Large intestine (tissue), 3 donors: ENCODE results near the gene CDC40. TPM values are rescaled to one million over a fixed set of nuclear protein-coding genes. Genes with fewer than 3 reads are reported as not detected.
"Not testable (repeated sequence)": the region's sequence is repeated elsewhere in the genome, so short reads cannot be mapped to it uniquely, and the experiment has no call there.

Experiments
- DNase-seq, 2 donors: peaks; one replicate each; pipeline versions ENCODE4 v3.0.0 to v3.0.0-alpha.2; 2013
- H3K27ac ChIP-seq: one replicate; pipeline ENCODE4 v1.5.1; 2013; ENCODE audit warnings: low read length
- H3K27me3 ChIP-seq: 2 replicates; pipeline ENCODE4 v1.6.1; 2013; ENCODE audit warnings: low read length; ENCODE audit not compliant: control insufficient read depth, insufficient read depth
- H3K36me3 ChIP-seq: 2 replicates; pipeline ENCODE4 v1.6.1; 2013; ENCODE audit warnings: low read length; ENCODE audit not compliant: control insufficient read depth, insufficient read depth
- H3K4me1 ChIP-seq: one replicate; pipeline ENCODE4 v1.6.1; 2013; ENCODE audit warnings: low read length; ENCODE audit not compliant: control insufficient read depth, insufficient read depth
- H3K4me3 ChIP-seq: one replicate; pipeline ENCODE4 v1.5.1; 2013; ENCODE audit warnings: low read length
- H3K9me3 ChIP-seq: one replicate; pipeline ENCODE4 v1.6.1; 2013; ENCODE audit warnings: mild to moderate bottlenecking, low read depth, low read length, moderate library complexity; ENCODE audit not compliant: control insufficient read depth
- WGBS: methylation state at CpG from one replicate; pipeline ENCODE4 v1.1.5; 2013; ENCODE audit warnings: low lambda C conversion rate; ENCODE audit not compliant: insufficient coverage; 5-methylcytosine and 5-hydroxymethylcytosine counted together
- polyA plus RNA-seq: library from polyadenylated mRNA; unstranded; fragments of 120-200 nt; gene quantifications from one replicate; pipeline ENCODE4 v1.2.1, GENCODE V29; 2013

The CDC40 gene
- polyA plus RNA-seq, 1 donor = 18.1 TPM

DNA sequence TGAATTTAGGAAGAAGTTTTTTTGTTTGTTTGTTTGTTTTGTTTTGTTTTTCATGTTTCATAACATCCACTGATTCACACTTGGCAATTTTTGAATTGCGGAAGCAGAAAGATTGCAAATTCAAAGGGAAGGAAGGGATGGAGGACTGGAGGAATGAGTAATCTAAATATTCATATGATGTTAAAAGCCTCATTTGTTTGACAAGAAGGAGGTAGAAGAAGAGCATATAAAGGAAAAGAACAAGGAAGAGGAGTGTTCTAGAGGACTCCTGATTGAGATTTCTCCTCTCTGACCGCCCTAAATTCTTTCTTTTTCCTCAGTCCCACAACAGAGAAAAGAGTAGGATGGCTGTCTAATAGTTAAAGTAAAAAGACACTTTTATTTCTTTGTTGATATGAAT, 89.4 kb downstream of the CDC40 start:
- Histone ChIP-seq H3K4me3 (no peak overlapping the region), H3K9me3 (no peaks in the 10 kb centered on the region), H3K36me3 (no peaks in the 10 kb centered on the region), H3K27ac (no peak overlapping the region), H3K4me1 (no peaks in the 10 kb centered on the region), H3K27me3 (no peaks in the 10 kb centered on the region)
- DNase-seq = no peak
- 100% methylated on average over 1 of the region's 2 CpGs for WGBS

DNA sequence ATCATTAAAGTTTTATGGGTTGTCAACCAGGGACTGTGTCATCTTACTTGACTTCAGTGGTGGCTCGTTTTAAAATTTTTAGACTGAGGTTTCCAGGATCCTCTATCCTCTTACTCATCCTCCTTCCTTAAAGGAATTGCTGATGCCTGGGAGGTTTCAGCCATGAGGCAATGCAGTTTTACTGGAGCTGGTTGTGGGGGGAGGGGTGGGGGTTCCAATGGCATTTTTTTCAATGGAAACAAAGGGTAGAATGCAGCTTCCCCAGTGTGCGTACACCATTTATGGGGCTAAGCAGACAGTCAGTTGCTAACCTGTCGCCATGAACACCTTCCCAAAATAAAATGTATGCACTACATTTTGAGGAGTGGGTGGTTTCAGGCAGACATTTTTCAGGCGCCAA, 89.9 kb downstream of the CDC40 start:
- no peaks in the 10 kb centered on the region for H3K9me3 ChIP-seq
- no peak for DNase-seq
- no peaks in the 10 kb centered on the region for H3K36me3 ChIP-seq
- H3K27me3 ChIP-seq = no peaks in the 10 kb centered on the region
- no peak overlapping the region for H3K4me3 ChIP-seq
- no CpG with 5 or more reads among the region's 4 CpGs for WGBS
- H3K27ac ChIP-seq = no peak overlapping the region
- H3K4me1 ChIP-seq = no peaks in the 10 kb centered on the region

DNA sequence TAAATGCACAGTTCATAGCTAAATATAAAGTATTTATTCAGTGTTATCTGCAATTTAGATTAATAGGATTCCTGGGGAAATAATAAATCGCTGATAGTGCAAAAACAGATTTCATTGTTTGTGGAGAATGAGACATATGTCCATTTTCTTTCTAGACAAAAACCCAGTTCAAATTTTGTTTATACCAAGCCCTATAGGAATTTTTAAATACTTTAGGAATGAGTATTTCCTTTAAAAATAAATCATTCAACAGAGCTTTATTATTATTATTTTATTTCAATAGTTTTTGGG, 91.5 kb downstream of the CDC40 start:
- 75% methylated on average over 1 of the region's 1 CpG for WGBS
- no peak overlapping the region for H3K27ac ChIP-seq
- H3K27me3 ChIP-seq = no peaks in the 10 kb centered on the region
- no peak for DNase-seq
- H3K4me3 ChIP-seq = no peak overlapping the region
- no peaks in the 10 kb centered on the region for H3K9me3 ChIP-seq
- H3K4me1 ChIP-seq = no peaks in the 10 kb centered on the region
- no peaks in the 10 kb centered on the region for H3K36me3 ChIP-seq

DNA sequence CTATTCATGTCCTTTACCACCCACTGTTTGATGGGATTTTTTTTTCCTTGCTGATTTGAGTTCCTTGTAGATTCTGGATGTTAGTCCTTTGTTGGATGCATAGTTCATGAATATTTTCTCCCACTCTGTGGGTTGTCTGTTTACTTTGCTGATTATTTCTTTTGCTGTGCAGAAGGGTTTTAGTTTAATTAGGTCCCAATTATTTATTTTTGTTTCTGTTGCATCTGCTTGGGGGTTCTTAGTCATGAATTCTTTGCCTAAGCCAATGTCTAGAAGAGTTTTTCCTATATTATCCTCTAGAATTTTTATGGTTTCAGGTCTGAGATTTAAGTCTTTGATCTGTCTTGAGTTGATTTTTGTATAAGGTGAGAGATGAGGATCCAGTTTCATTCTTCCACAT, 92.6 kb downstream of the CDC40 start:
- not testable (repeated sequence) for H3K4me3 ChIP-seq, H3K9me3 ChIP-seq, DNase-seq, H3K27ac ChIP-seq, H3K27me3 ChIP-seq, H3K4me1 ChIP-seq, H3K36me3 ChIP-seq

DNA sequence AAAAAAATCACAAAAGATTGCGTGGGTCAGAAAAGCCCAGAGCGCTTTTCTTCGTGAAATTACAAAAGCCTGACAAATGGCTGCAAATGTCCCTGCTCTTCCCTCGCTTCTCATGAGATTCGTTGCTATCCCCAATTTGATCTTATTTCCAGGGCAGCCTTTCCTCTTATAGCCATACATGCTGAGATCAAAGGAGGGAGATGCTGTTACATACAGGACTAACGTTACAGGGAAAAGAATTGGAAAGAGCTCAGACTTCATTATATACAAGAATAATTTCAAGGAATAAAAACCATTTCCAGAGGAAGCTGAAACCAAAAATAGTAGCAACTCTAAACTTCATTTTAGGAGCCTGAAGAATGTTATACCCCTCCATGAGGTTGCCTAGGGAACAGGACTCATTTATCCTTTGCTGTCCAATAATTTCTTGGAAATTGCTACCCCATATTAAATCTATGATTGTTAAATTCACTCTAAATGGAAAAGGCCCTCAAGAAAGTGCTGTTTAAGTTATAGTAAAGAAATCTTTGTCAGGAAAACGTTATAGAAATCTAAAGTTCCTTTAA, 97.0 kb downstream of the CDC40 start:
- WGBS = 74% methylated on average over 6 of the region's 7 CpGs
- no peak overlapping the region for H3K27ac ChIP-seq
- no peak for DNase-seq

More for the DNA sequence above, 97.0 kb downstream of the CDC40 start:
- H3K4me1 ChIP-seq = no peaks in the 10 kb centered on the region
- H3K36me3 ChIP-seq = no peaks in the 10 kb centered on the region
- no peaks in the 10 kb centered on the region for H3K27me3 ChIP-seq
- no peak overlapping the region for H3K4me3 ChIP-seq
- no peaks in the 10 kb centered on the region for H3K9me3 ChIP-seq

Other genes with a start within 250 kb of the CDC40 start
- not detected for gene GPR6, start 202.1 kb upstream of the CDC40 start, polyA plus RNA-seq
- gene WASF1, start 757 bp upstream of the CDC40 start, polyA plus RNA-seq = 11.2 TPM
- gene METTL24, start 177.9 kb downstream of the CDC40 start, polyA plus RNA-seq = 3.4 TPM
- 5.2 TPM for gene DDO, start 235.1 kb downstream of the CDC40 start, polyA plus RNA-seq